OCI-LY7 (cell line): Measurements from ENCODE around the gene SNTB2. TPM values are rescaled to one million over a fixed set of nuclear protein-coding genes. Genes with fewer than 3 reads are reported as not detected.

Source experiments
- BruUV-seq: library from RNA; stranded (reverse); fragments of 400-500 nt; replicated peaks from 2 replicates; lab custom pipeline; 2021; lab: Mats Ljungman, UMichigan
- CTCF ChIA-PET: fragments of 300-600 bp; sonication (Branson Sonifier 250); formaldehyde crosslinking; loops from one replicate; lab custom pipeline; 2022; ENCODE audit warnings: antibody characterized with exemption; ENCODE audit not compliant: unreplicated experiment; lab: Charles Lee
- POLR2A ChIA-PET: fragments of 300-600 bp; sonication (Branson Sonifier 250); formaldehyde crosslinking; loops from one replicate; lab custom pipeline; 2022; ENCODE audit warnings: antibody characterized with exemption; lab: Charles Lee
- DNase-seq: peaks from one replicate; pipeline ENCODE4 v3.0.0-alpha.2; 2015; ENCODE audit warnings: low spot score
- H2AFZ ChIP-seq: fragments of 200-600 bp; sonication (generic), shearing (Covaris generic); 2 replicates; pipeline ENCODE4 v1.6.1; 2014; ENCODE audit warnings: mild to moderate bottlenecking, antibody characterized with exemption, low read length, moderate library complexity
- H3K27ac ChIP-seq: fragments of 200-600 bp; sonication (generic); 2 replicates; pipeline ENCODE4 v1.5.1; 2014; ENCODE audit warnings: mixed run types, low read depth, mild to moderate bottlenecking, moderate library complexity, low read length, inconsistent platforms; ENCODE audit not compliant: poor library complexity, severe bottlenecking
- H3K36me3 ChIP-seq: fragments of 200-600 bp; sonication (generic); 2 replicates; pipeline ENCODE4 v1.6.1; 2014; ENCODE audit warnings: mild to moderate bottlenecking, antibody characterized with exemption, low read length, moderate library complexity, mixed read lengths; ENCODE audit not compliant: insufficient read depth
- H3K4me1 ChIP-seq: fragments of 200-600 bp; sonication (generic); 2 replicates; pipeline ENCODE4 v1.5.1; 2014; ENCODE audit warnings: mild to moderate bottlenecking, low read length; ENCODE audit not compliant: insufficient read depth, poor library complexity, severe bottlenecking
- H3K4me2 ChIP-seq: fragments of 200-600 bp; sonication (generic); 2 replicates; pipeline ENCODE4 v1.6.1; 2014; ENCODE audit warnings: mild to moderate bottlenecking, low read length
- H3K4me3 ChIP-seq: fragments of 200-600 bp; sonication (generic); 2 replicates; pipeline ENCODE4 v1.5.1; 2014; ENCODE audit warnings: mild to moderate bottlenecking, low read depth, low read length; ENCODE audit not compliant: poor library complexity, severe bottlenecking
- H3K79me2 ChIP-seq: fragments of 200-600 bp; sonication (generic); 2 replicates; pipeline ENCODE4 v1.6.1; 2016; ENCODE audit warnings: low read depth, mild to moderate bottlenecking, low read length, moderate library complexity, mixed read lengths; ENCODE audit not compliant: insufficient read depth
- H3K9me2 ChIP-seq: fragments of 200-600 bp; sonication (generic); 2 replicates; pipeline ENCODE4 v1.6.1; 2016; ENCODE audit warnings: mild to moderate bottlenecking, low read length, mixed read lengths; ENCODE audit not compliant: insufficient read depth
- H3K9me3 ChIP-seq: fragments of 200-600 bp; sonication (generic); 2 replicates; pipeline ENCODE4 v1.6.1; 2014; ENCODE audit warnings: mild to moderate bottlenecking, mixed run types, low read length, mixed read lengths
- H4K20me1 ChIP-seq: fragments of 200-600 bp; sonication (generic); 2 replicates; pipeline ENCODE4 v1.6.1; 2014; ENCODE audit warnings: mild to moderate bottlenecking, antibody characterized with exemption, low read length, moderate library complexity, mixed read lengths; ENCODE audit not compliant: insufficient read depth
- CTCF ChIP-seq: fragments of 200-600 bp; sonication (generic); conservative IDR thresholded peaks from 2 replicates; pipeline ENCODE4 v1.5.1; 2014; ENCODE audit warnings: mild to moderate bottlenecking, antibody characterized with exemption, low read length, moderate library complexity, mixed read lengths
- EZH2phosphoT487 ChIP-seq: fragments of 200-600 bp; sonication (generic); IDR thresholded peaks from 2 replicates; pipeline ENCODE4 v1.6.1; 2018; ENCODE audit warnings: low read depth, borderline replicate concordance, mild to moderate bottlenecking, mixed run types, antibody characterized with exemption, low read length, moderate library complexity, mixed read lengths
- intact Hi-C: fragments of 100-400 bp; cut with micrococcal nuclease; formaldehyde crosslinking; loops from one replicate; pipeline ENCODE4 v1.10.0; 2022; ENCODE audit not compliant: unreplicated experiment
- total RNA-seq, 2 experiments: library from RNA; depleted of rRNA in 1 of 2; stranded (reverse); fragments of >200 nt in 1 of 2; shearing (Covaris generic) in 1 of 2; gene quantifications; 2 replicates each; pipeline ENCODE4 v1.2.3, GENCODE V29; 2014 to 2022

Gene SNTB2
- total RNA-seq, 2 experiments from 2014 or later = 21.2 to 34.1 TPM

GRCh38 chr16:69166221-69166833, 20.6 kb upstream of the SNTB2 start:
- H3K4me3 ChIP-seq = no peak overlapping the region
- peaks cover 90% of the 10 kb centered on the region for H3K36me3 ChIP-seq
- no peak for TF ChIP-seq CTCF
- no peak for TF ChIP-seq EZH2phosphoT487
- no peak for DNase-seq
- H4K20me1 ChIP-seq = no peaks in the 10 kb centered on the region
- ChIA-PET POLR2A (interaction anchor here (1.4 kb wide), 1 partner anchor 10 kb away, joined by 3 read pairs; no protein-coding TSS in a partner anchor), CTCF (no interaction called here)
- no peaks in the 10 kb centered on the region for H3K9me2 ChIP-seq
- no peak overlapping the region for H2AFZ ChIP-seq
- BruUV-seq = no TSS peak
- no peak overlapping the region for H3K4me2 ChIP-seq
- no peaks in the 10 kb centered on the region for H3K79me2 ChIP-seq
- intact Hi-C loops = no loop called here
- no peaks in the 10 kb centered on the region for H3K4me1 ChIP-seq
- no peak overlapping the region for H3K27ac ChIP-seq
- no peaks in the 10 kb centered on the region for H3K9me3 ChIP-seq

GRCh38 chr16:69166946-69167930, 19.7 kb upstream of the SNTB2 start:
- H3K9me2 ChIP-seq = no peaks in the 10 kb centered on the region
- H4K20me1 ChIP-seq = no peaks in the 10 kb centered on the region
- H3K4me1 ChIP-seq = no peaks in the 10 kb centered on the region
- H2AFZ ChIP-seq = no peak overlapping the region
- DNase-seq = no peak
- H3K79me2 ChIP-seq = no peaks in the 10 kb centered on the region
- ChIA-PET POLR2A (interaction anchor here (0.6 to 0.7 kb wide), 3 partner anchors 13 to 130 kb away, joined by 3 to 4 read pairs (median 4); no protein-coding TSS in a partner anchor), CTCF (no interaction called here)
- no peaks in the 10 kb centered on the region for H3K9me3 ChIP-seq
- no TSS peak for BruUV-seq
- peaks cover 93% of the 10 kb centered on the region for H3K36me3 ChIP-seq
- intact Hi-C loops = no loop called here
- no peak overlapping the region for H3K4me3 ChIP-seq
- H3K27ac ChIP-seq = no peak overlapping the region
- TF ChIP-seq CTCF = no peak
- no peak for TF ChIP-seq EZH2phosphoT487
- H3K4me2 ChIP-seq = no peak overlapping the region
